ENCODE results near the gene COLEC11. TPM values are rescaled to one million over a fixed set of nuclear protein-coding genes. Genes with fewer than 3 reads are reported as not detected.

Gene COLEC11
- total and polyA plus RNA-seq, 2 donors (not counting 1 experiment from before 2014, with no cell fraction given): not detected

GRCh38 chr2:3639015-3639630 is 44.2 kb downstream of the COLEC11 start:
- Histone ChIP-seq H3K27ac (ENCODE audit: low read length in 2 of 2) (no peak overlapping the region), H3K4me1 (ENCODE audit: control insufficient read depth in 2 of 2, insufficient read depth in 2 of 2, low read length in 2 of 2) (no peaks in the 10 kb centered on the region), H2AFZ (ENCODE audit: insufficient read depth, low read depth, low read length, poor library complexity, severe bottlenecking) (no peak overlapping the region), H3K27me3 (replicated peaks in 1 of 4; ENCODE audit: control extremely low read depth in 1 of 4, control insufficient read depth in 3 of 4, insufficient read depth in 4 of 4, low read length in 3 of 4) (no peaks in the 10 kb centered on the region), H3K4me2 (replicated peaks; ENCODE audit: low read depth, low read length, poor library complexity, severe bottlenecking) (no peak overlapping the region), H4K20me1 (ENCODE audit: control insufficient read depth, insufficient read depth, low read length, poor library complexity, severe bottlenecking) (no peaks in the 10 kb centered on the region), H3K79me2 (ENCODE audit: control insufficient read depth, insufficient read depth, low read length) (no peaks in the 10 kb centered on the region), H3K4me3 (ENCODE audit: control extremely low read depth in 1 of 5, extremely low read depth in 1 of 5, insufficient read depth in 1 of 5, low read depth in 2 of 5, low read length in 4 of 5) (no peak overlapping the region), H3K9me3 (ENCODE audit: control extremely low read depth in 1 of 3, control insufficient read depth in 2 of 3, insufficient read depth in 1 of 3, low read length in 2 of 3) (no peaks in the 10 kb centered on the region), H3K36me3 (replicated peaks in 1 of 2; ENCODE audit: control extremely low read depth in 1 of 2, control insufficient read depth in 1 of 2, extremely low read depth in 1 of 2, insufficient read depth in 2 of 2, low read length in 1 of 2) (no peaks in the 10 kb centered on the region), H3K9ac (ENCODE audit: low read length) (no peak overlapping the region)
- CTCF ChIA-PET: no interaction called here
- H3K4me1 Mint-ChIP-seq: no peaks in the 10 kb centered on the region
- intact Hi-C loops (cut with micrococcal nuclease): no loop called here
- no peak overlapping the region for H3K27ac Mint-ChIP-seq
- no peak overlapping the region for H3K4me3 Mint-ChIP-seq
- POLR2A ChIA-PET: no interaction called here
- DNase-seq: no peak
- ATAC-seq (ENCODE audit: low read depth): no peak
- peaks cover 9% of the 10 kb centered on the region for H3K27me3 Mint-ChIP-seq
- 96% methylated on average over 7 of the region's 10 CpGs for WGBS (ENCODE audit: insufficient coverage)
- H3K9me3 Mint-ChIP-seq (ENCODE audit: insufficient read depth): no peaks in the 10 kb centered on the region
- TF ChIP-seq EZH2 (IDR thresholded peaks at IDR 0.05; ENCODE audit: borderline replicate concordance, insufficient read depth, low read depth, low read length, poor library complexity, severe bottlenecking) (no peak), CTCF (IDR thresholded peaks at IDR 0.05) (no peak)

- H3K27me3 ChIP-seq (replicated peaks in 1 of 4; ENCODE audit: control extremely low read depth in 1 of 4, control insufficient read depth in 3 of 4, insufficient read depth in 4 of 4, low read length in 3 of 4): no peaks in the 10 kb centered on the region
- Mint-ChIP-seq H3K4me1 (no peaks in the 10 kb centered on the region), H3K27ac (no peak overlapping the region), H3K4me3 (no peak overlapping the region), H3K27me3 (peaks cover 9% of the 10 kb centered on the region), H3K9me3 (ENCODE audit: insufficient read depth) (no peaks in the 10 kb centered on the region)
- H3K4me1 ChIP-seq (ENCODE audit: control insufficient read depth in 2 of 2, insufficient read depth in 2 of 2, low read length in 2 of 2): no peaks in the 10 kb centered on the region
- intact Hi-C loops (cut with micrococcal nuclease): no loop called here
- no peak overlapping the region for H3K9ac ChIP-seq (ENCODE audit: low read length)
- WGBS (ENCODE audit: insufficient coverage): 89% methylated on average over 6 of the region's 8 CpGs
- no peak overlapping the region for H3K4me3 ChIP-seq (ENCODE audit: control extremely low read depth in 1 of 5, extremely low read depth in 1 of 5, insufficient read depth in 1 of 5, low read depth in 2 of 5, low read length in 4 of 5)
- H3K4me2 ChIP-seq (replicated peaks; ENCODE audit: low read depth, low read length, poor library complexity, severe bottlenecking): no peak overlapping the region
- no peaks in the 10 kb centered on the region for H4K20me1 ChIP-seq (ENCODE audit: control insufficient read depth, insufficient read depth, low read length, poor library complexity, severe bottlenecking)
- POLR2A ChIA-PET: no interaction called here
- DNase-seq (no peak), ATAC-seq (ENCODE audit: low read depth) (no peak)
- no peaks in the 10 kb centered on the region for H3K9me3 ChIP-seq (ENCODE audit: control extremely low read depth in 1 of 3, control insufficient read depth in 2 of 3, insufficient read depth in 1 of 3, low read length in 2 of 3)
- TF ChIP-seq CTCF (IDR thresholded peaks at IDR 0.05) (no peak), EZH2 (IDR thresholded peaks at IDR 0.05; ENCODE audit: borderline replicate concordance, insufficient read depth, low read depth, low read length, poor library complexity, severe bottlenecking) (no peak)
- H3K27ac ChIP-seq (ENCODE audit: low read length in 2 of 2): no peak overlapping the region
- CTCF ChIA-PET: no interaction called here
- H2AFZ ChIP-seq (ENCODE audit: insufficient read depth, low read depth, low read length, poor library complexity, severe bottlenecking): no peak overlapping the region
- no peaks in the 10 kb centered on the region for H3K79me2 ChIP-seq (ENCODE audit: control insufficient read depth, insufficient read depth, low read length)
- no peaks in the 10 kb centered on the region for H3K36me3 ChIP-seq (replicated peaks in 1 of 2; ENCODE audit: control extremely low read depth in 1 of 2, control insufficient read depth in 1 of 2, extremely low read depth in 1 of 2, insufficient read depth in 2 of 2, low read length in 1 of 2)
These were observed 44.7 kb downstream of the COLEC11 start for GRCh38 chr2:3639653-3640052.

Measured in B cell (primary cell).